IPS DF 19.7 (cell line): Measurements from ENCODE around the gene SARNP.
"Not testable (repeated sequence)": the region's sequence is repeated elsewhere in the genome, so short reads cannot be mapped to it uniquely, and the experiment has no call there.

ENCODE experiments used
- DNase-seq: peaks from one replicate; pipeline ENCODE4 v3.0.0-alpha.2; 2013; ENCODE audit warnings: low read depth, low spot score

The SARNP gene, protein sequence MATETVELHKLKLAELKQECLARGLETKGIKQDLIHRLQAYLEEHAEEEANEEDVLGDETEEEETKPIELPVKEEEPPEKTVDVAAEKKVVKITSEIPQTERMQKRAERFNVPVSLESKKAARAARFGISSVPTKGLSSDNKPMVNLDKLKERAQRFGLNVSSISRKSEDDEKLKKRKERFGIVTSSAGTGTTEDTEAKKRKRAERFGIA

DNA sequence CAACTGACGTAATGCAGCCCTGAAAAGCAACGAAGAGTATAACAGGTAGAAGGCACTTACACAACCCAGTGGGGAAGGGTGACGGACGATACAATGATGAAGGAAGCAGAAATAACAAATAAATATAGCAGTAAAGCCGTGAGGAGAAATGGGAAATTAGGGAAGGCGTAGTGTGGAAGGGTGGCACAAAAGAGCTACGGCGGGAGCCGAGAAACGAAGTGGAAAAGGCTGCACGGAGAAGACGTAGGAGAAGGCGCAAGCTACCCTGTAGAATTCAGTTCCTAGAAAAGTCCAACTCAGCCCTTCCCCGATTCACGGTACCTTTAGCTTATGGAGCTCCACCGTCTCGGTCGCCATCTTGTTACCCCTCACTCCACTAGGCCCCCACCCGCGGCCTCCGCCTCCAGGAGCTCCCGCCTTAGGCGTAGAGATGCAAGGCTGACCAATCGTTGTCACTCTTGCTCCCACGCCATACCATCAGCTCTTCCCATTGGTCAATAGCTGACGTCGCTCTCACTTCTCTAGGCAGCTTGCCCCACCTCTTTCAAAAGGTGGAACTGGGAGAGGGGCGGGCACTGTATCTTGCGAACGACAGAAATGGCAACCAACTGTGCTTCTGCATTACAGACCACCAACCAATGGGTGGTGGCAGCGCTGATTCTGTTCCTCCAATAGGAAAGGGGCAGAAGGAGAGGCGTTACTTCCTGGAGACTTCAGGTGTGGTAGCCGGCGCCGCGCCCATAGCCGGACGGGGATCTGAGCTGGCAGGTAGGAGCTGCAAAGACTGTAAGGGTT is at the start of gene SARNP, which contains the start of gene ORMDL2:
SARNP (minus strand) TSS at position 380 of the 795 bp plus-strand sequence; CDS start at position 357, 23 bp downstream.
ORMDL2 (plus strand) TSS at position 697 of the 795 bp plus-strand sequence. CDS start 959 bp downstream, outside the sequence.
- DNase-seq, result peak; percentile 99

DNA sequence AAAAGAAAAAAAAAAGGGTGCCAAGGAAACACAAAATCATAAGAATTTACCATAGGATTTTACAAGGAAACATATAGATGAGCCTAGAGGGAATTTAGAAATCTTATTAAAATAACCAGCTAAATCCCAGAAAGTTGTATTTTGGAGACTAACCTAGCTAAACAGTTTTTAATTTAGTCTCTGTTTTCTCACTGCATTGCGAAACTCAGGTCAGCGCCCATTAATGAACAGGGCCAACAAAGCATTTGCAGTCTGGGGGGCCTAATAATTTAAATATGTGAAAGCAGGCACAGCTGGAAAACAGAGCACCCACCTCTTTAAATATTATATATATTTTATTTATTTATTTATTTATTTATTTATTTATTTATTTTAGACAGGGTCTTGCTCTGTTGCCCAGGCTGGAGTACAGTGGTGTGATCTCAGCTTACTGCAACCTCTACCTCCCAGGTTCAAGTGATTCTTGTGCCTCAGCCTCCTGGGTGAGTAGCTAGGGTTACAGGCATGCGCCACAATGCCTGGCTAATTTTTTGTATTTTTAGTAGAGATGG is 49.0 kb upstream of the SARNP start:
- DNase-seq, result not testable (repeated sequence)

DNA sequence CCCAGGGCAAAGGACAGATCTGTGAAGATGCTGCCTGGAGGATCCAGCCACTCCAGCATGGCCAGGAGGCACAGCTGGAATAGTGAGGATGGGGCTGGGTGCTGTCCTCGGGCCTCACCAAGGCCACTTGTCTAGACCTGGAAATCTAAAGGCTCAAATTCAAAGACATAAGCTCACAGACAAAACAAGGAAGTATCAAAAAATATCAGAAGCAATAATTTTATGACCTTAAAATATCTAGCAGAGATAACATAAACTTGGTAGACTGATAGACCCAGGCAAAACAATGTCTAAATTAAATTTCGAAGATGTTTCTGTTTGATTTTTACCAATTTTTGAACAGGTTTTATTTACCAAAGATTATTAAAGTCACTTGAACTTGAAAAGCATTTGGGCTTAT is 47.8 kb upstream of the SARNP start:
- no peak for DNase-seq

DNA sequence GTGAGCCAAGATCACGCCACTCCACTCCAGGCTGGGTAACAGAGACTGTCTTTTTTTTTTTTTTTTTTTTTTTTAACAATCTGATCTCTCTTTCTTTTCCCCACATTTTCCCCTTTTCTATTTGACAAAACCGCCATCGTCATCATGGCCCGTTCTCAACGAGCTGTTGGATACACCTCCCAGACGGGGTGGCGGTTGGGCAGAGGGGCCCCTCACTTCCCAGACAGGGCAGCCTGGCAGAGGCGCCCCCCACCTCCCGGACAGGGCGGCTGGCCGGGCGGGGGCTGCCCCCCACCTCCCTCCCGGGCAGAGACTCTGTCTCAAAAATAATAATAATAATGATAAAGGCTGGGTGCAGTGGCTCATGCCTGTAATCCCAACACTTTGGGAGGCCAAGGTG is 45.4 kb upstream of the SARNP start:
- not testable (repeated sequence) for DNase-seq

DNA sequence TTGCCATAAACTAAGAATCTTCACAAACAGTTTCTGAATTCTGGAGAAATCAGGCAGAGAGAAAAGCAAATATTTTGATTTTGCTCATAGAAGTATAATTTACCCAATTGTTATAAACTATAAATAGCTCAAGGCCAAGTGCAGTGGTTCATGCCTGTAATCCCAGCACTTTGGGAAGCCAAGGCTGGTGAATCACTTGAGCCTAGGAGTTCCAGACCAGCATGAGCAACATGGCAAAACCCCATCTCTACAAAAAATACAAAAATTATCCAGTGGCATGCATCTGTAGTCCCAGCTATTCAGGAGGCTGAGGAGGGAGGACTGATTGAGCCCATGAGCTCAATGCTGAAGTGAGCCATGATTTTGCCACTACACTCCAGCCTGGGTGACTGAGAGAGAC is 44.8 kb upstream of the SARNP start:
- no peak for DNase-seq

DNA sequence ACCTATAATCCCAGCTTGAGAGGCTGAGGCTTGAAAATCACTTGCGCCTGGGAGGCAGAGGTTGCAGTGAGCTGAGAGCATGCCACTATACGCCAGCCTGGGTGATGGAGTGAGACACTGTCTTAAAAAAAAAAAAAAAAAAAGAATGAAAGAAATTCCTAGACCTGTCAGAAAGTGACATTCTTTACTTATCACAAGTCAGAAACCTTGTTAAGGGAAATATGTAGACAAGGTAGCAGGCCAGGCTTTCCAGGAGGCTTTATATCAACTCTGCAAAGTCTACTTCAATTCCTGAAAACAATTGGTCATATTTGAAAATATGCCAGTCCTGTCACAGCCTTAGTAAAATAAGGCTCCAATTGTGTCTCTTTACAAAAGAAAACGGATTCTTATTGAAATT is 44.3 kb upstream of the SARNP start:
- DNase-seq, result no peak

DNA sequence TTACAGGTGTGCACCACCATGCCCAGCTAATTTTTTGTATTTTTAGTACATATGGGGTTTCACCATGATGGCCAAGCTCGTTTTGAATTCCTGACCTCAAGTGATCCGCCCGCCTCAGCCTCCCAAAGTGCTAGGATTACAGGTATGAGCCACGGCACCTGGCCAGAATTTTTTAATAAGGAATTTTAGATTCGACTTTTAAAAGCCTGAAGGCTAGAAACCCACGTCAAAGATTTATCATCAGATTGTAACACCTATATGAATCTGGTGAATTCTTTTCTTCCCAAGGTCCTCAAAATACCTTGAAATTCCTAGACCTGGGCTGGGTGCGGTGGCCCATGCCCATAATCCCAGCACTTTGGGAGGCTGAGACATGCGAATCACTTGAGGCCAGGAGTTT is 43.9 kb upstream of the SARNP start:
- no peak for DNase-seq

DNA sequence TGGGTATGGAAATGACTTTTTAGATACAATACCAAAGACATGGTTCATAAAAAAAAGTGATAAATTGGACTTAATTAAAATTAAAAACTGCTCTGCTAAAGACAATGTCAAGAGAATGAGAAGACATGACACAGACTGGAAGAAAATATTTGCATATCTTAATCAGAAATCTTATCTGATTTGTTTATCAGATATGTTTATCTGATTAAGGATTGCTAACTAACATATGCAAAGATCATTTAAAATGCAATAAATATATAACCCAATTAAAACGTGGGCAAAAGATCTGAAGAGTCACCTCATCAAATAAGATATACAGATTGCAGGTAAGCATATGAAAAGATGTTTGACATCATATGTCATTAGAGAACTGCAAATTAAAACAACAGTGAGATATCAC is 35.2 kb upstream of the SARNP start:
- DNase-seq, result no peak

DNA sequence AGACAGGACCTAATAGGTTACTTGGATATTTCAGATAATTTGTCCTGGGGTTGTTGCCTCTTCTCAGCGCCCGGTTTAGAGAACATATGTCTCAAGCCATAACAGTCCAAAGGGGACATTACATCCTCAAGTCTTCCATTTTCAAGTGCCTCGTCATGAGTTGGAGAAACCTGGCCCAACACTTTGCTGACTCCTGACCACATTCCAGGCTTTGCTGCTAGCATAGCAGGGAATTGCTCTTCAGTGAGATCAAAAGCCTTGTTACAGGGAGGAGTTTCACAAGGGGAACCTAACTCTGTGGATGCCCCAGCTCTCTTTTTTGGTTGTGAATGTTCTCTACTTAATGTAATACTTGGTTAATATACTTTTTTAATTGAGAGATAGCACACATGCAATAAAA is 33.4 kb upstream of the SARNP start:
- DNase-seq, result no peak

DNA sequence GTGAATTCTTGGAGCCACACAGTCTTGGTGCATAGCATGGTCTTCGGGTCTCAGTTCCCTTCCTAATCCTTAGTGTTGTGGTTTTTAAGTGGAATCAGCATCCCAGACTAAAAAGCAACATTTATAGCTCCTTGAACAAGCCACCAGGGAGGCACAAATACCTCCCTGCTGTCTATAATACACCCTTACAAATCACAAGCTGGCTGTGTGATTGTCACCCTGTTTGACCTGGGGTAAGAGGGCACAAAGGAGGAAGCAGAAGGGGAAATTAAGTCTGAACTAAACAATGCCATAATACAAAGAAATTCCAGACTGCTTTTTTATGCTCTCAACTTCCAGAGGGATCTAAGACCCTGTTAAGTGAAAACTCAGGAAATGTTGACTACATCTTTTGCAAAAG is 32.9 kb upstream of the SARNP start:
- DNase-seq, result no peak

DNA sequence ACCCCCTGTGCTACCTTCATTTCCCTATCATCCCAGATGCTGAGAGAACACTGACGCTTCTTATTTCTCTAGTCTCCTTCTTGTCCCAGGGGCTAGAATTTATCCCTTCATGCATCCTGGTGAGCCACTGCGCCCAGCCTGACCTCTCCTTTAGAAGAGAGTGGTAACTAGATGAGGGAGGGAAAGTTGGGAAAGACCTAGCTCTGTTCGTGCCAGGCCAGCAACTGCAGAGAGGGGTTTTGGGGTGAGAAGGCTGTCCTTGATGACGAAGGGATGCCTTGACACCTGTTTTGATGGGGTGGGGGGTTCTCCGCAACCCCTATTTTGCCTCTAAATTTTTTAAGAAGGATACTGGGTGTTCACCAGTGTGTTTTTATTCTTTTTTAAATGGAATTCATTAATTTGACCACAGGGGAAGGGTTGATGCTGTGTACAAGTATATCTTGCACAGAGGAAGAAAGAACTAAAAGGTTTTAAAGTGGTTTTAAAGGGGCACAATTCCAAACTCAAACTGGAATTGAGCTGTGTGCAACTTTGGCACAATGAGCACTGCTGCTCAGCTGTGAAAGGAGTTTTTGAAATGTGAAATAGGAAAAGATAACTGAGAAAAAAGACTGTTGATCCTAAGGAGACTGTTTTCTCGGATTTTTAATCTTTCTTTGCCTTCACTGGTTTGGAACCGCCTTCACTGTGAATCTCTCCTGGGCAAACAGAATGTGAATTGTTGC is 32.3 kb upstream of the SARNP start:
- DNase-seq, result no peak

DNA sequence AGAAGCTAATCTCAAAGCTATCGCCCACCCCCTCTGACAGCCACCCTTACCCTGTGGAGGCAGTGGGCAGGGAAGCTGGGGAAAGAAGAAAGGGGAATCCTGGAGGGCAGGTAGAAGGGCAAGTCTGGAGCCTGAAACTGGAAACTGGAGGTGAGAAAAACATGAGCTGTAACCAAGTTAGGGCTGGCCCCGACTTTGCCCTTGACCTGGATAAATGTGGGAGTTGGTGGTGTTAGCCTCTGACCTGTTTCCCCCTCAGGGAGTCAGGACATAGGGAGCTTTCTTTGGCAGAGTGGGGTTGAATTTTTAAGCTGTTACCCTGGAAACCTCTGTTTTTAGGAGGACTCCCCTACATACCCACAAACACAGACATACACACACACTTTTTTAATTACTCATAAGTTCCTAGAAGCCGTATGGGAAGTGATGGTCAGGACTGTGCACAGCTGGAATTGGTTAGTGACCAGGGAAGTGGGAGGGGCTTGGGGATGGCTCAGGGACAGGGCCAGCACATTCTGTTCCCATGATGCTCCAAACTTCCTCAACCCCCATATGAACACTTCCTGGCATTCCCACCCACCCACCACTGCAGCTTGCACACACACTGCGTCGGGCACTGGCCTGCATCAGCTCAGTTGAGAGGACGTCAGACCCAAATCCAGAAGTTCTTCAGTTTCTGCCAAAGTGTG is 30.2 kb upstream of the SARNP start:
- DNase-seq, result no peak

DNA sequence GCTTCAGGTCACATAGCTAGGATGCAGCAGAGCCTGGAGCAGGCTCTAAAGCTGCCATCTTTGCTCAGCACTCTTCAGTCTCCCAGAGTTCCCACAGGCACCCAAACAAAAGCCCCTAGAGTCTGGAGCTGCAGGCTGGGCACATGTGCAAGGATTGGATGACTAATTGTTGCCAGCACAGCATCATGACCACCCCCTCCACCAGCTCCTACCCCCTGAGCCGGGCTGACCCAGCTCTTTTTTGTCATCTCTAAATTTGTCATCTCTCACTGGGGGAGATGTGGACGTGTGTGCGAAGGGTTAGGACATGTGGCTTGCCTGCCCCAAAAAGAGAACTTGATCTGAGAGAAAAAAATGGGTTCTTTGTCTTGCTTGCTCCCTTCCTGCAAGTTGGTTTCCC is 29.5 kb upstream of the SARNP start:
- DNase-seq, result no peak

DNA sequence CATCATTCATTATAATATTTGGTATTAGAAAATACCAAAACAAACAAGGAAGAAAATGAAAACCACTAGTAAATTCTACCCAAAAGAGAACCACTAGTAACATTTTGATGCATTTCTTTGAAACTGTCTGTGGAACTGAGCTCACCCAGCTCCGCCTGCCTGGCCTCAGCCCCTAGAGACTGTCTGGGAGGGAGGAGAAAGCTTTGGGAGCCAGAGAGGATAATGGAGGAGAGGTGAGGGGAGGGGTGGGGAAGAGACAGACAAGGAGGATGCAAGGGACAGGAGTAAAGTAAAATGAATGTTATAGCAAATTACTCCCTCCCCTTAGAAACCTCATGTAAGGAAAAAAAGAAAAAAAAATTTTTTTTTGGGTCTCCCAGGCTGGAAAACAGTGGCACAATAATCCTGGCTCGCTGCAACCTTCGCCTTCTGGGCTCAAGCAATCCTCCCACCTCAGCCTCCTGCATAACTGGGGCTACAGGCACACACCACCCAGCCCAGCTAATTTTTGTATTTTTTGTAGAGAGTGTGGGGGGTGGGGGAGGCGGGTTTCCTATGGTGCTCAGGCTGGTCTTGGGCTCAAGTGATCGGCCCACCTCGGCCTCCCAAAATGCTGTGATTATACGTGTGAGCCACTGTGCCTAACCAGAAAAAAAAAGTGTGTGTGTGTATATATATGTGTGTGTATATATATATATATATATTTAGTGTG is 28.4 kb upstream of the SARNP start:
- no peak for DNase-seq

DNA sequence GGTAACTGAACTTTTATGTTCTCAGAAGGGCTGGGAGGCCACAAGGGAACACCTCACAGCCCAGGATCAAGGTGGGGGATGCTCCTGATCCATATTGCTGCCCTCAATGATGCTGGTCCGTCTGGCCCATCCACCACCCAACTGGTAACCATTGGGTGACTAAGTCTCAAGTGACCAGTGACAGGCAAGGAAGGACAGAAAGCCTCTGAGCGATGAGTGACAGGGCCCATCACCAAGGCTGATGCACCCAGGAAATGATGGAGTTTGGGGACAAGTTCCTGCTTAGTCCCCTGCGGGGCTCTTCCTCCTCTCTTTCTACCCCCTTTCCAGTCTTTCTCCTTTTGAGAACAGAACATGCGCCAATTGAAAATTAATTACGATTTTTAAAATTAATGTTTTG is 27.8 kb upstream of the SARNP start:
- DNase-seq, result no peak

DNA sequence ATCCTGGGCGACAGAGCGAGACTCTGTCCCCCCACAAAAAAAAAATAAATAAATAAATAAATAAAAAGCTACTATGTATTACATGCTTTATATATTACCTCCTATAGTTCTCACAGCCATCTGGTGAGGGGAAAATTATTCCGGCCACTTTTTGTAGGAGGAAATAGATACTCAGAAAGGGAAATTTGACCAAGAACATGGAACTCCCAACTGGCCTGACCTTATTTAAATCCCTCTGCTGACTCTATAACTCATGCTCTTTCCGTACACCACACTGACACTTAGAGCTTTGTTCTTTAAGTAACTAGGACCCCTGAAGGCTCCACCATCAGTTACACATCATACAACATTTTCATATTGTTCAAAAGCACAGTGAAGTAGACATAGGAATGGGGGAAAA is 27.4 kb upstream of the SARNP start:
- no peak for DNase-seq

DNA sequence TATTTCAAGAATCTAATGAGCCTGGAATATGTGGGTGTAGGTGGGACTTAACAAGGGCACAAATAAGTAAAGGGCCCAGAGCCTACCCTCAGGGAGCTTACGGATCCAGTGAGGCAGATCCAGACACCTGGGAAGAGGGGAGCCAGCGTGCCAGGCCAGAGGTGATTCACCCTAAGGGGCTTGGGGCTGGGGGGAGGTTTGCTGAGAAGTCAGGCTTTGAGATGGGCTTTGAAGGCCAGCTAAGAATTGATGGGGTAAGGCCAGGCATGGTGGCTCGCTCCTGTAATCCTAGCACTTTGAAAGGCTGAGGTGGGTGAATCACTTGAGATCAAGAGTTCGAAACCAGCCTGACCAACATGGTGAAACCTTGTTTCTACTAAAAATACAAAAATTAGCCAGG is 25.9 kb upstream of the SARNP start:
- no peak for DNase-seq

DNA sequence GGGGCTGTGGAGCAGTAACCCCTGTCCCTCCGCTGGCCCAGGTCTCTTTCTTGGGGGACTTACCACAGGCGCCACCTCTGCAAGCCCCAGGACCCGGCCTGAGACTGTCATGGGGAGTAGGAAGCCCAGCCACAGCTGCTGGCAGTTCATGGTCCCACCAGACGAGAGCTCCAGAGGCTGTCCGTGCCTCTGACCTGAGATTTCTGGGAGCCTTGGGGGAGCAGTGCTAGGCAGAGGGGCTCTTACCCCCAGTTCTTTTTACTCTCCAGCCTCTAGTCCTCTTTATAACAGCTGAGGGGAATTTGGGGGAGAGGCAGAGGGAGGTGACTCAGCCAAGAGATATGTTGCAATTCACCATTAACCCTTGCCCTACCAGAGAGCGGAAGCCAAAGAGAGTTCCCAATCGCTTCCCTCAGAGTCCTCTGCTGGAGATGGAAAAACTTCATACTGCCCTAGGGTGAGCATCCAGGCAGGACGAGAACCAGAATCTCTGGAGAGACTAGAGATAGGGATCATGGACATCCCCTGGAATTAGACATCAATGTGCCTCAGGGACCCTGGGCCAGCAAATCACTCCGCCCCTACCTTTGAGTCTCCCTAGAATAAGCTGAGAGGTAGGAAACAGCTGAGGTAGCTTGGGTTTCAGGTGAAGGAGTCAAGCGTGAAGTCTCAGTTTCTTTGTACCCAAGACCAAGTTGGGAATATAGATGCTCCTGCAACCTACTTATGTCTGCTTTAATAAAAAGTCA is 25.3 kb upstream of the SARNP start, which contains the start of gene MMP19:
MMP19 (minus strand) TSS at position 256 of the 749 bp plus-strand sequence; CDS start at position 150, 106 bp downstream.
- DNase-seq, result no peak

DNA sequence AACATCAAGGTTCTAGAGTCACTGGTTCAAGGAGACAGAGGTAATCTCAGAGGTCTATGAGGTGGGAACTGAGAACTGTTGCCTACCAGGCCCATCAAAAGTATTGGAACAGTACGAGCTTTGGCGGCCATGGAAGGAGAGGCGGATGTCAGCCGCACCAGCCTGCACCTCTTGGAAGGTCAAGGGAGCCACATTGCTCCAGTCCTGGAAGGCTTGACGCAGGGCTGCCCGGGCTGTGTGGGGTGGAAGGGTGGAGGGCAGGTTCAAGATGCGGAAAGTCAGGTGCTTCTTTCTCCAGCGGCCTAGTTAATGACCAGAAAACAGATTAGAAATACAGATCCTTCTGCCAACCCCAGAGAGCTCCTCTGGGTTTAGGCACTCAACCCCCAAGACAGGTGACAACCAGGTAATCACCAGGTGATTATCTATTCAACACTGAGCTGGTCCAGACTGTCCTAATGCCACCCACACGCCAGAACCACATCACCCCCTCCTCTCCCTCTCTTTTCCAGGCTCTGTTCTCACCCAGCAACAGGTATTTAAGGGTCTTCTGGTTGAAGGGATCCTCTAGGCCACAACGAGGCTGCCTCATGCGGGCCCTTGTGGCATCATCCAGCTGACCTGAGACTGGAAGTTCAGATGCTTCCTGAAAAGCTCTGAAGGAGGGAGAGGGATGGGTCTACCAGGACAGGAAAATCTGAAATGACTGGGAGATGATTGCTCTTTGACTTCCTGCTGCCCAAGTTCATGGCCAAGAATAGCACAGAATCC is 23.2 kb upstream of the SARNP start:
- DNase-seq, result no peak
